Measurements from ENCODE around the gene SUMF2.
A peak's percentile ranks its signal among the peaks of the same experiment; 100 is the strongest.
"Not testable (repeated sequence)": the region's sequence is repeated elsewhere in the genome, so short reads cannot be mapped to it uniquely, and the experiment has no call there.

Gene SUMF2

GRCh38 chr7:56106108-56107073, 42.3 kb downstream of the SUMF2 start, which contains the start of gene CHCHD2:
CHCHD2 (minus strand) TSS chr7:56106476; CDS start chr7:56106413, 63 bp downstream.
- DNase-seq (ENCODE audit: low read depth in 2 of 3, low spot score in 1 of 3): peak; percentile 84 to 91 (median 91)

- DNase-seq (ENCODE audit: low read depth in 2 of 3, low spot score in 1 of 3): no peak
Measured at GRCh38 chr7:56107954-56108258, 43.8 kb downstream of the SUMF2 start.

GRCh38 chr7:56110611-56111010, 46.5 kb downstream of the SUMF2 start:
- no peak for DNase-seq (ENCODE audit: low read depth in 2 of 3, low spot score in 1 of 3)

GRCh38 chr7:56112244-56112643, 48.2 kb downstream of the SUMF2 start:
- not testable (repeated sequence) for DNase-seq (ENCODE audit: low read depth in 2 of 3, low spot score in 1 of 3)

- DNase-seq (ENCODE audit: low read depth in 2 of 3, low spot score in 1 of 3): no peak
Measured at GRCh38 chr7:56115852-56116538, 51.9 kb downstream of the SUMF2 start, which contains the start of gene NUPR2. NUPR2 (minus strand) TSS chr7:56116417; CDS start chr7:56116314, 103 bp downstream.

GRCh38 chr7:56121440-56121839, 57.4 kb downstream of the SUMF2 start:
- no peak for DNase-seq (ENCODE audit: low read depth in 2 of 3, low spot score in 1 of 3)

- DNase-seq (ENCODE audit: low read depth in 2 of 3, low spot score in 1 of 3): no peak
Measured at GRCh38 chr7:56124981-56125380, 60.9 kb downstream of the SUMF2 start.

- DNase-seq (ENCODE audit: low read depth in 2 of 3, low spot score in 1 of 3): no peak
Measured at GRCh38 chr7:56125831-56126230, 61.7 kb downstream of the SUMF2 start.

- DNase-seq (ENCODE audit: low read depth in 2 of 3, low spot score in 1 of 3): no peak
Measured at GRCh38 chr7:56127241-56127975, 63.3 kb downstream of the SUMF2 start.
